G401.6 (cell line): Measurements from ENCODE around the gene ZIC2.
"Not testable (repeated sequence)": the region's sequence is repeated elsewhere in the genome, so short reads cannot be mapped to it uniquely, and the experiment has no call there.

Source experiments
- FAIRE-seq: peaks from 2 replicates; lab custom pipeline; 2012; peaks lifted over from hg19 to GRCh38; lab: Jason Lieb, UNC

Gene ZIC2

DNA sequence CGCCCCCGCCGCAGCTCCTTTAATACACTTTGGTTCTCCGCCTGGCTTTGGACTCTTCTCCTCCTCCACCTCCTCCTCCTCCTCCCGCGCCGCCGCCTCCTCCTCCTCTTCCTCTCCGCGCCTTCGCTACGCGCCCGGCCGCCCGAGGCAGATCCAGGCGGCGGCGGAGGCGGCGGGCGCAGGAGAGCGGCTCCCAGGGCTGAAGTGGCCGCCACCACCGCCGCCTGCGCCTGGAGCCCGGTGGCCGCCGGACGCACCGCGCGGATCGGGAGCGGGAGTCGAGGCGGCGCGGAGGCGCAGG lies at the start of gene ZIC2:
TSS of gene ZIC2 (plus strand) at position 50 of the 301 bp plus-strand sequence. CDS start 281 bp downstream, outside the sequence.
- FAIRE-seq, result no peak

DNA sequence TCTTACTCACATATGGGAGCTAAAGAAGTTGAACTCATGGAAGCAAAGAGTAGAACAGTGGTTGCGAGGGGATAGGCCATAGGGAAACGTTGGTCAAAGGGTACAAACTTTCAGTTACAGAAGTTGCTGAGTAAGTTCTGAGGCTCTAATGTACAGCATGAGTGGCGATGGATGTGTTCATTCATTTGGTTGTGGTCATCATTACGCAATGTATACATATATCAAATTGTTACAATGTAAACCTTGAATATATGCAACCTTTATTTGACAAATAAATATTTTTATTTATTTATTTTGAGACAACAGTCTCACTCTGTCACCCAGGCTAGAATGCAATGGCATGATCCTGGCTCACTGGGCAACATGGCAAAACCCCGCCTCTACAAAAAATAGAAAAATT lies 48.7 kb upstream of the ZIC2 start:
- FAIRE-seq, result no peak

DNA sequence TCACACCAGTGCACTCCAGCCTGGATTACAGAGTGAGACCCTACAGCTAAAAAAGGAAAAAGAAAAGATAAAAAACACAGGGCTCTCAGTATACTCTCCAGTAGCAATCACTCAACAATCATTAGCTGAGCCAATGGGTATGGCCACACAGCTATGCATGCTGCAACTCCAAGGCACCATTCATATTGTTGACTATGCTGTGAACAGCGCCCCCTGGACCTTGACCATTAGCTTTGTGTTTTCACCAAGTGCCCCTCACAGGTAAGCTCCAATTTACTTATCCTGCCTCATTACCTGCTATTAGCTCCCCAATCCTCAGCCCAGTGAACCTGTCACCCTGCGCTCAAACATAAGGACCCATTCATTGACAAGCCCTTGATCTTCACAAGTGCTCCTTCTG lies 45.8 kb upstream of the ZIC2 start:
- FAIRE-seq, result no peak

DNA sequence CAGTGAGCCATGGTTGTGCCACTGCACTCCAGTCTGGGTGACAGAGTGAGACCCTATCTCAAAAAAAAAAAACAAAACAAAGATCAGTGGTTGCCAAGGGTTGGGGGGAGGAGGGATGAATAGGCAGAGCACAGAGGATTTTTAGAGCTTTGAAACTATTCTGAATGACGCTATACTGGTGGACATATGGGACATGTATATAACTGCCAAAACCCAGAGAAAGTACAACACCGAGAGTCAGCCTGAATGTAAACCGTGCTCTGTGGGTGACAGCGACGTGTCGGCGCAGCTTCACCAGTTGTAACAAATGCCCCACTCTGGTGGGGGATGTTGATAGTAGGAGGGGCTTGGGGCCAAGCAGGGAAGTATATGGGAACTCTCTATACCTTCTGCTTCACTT lies 42.9 kb upstream of the ZIC2 start:
- no peak for FAIRE-seq

DNA sequence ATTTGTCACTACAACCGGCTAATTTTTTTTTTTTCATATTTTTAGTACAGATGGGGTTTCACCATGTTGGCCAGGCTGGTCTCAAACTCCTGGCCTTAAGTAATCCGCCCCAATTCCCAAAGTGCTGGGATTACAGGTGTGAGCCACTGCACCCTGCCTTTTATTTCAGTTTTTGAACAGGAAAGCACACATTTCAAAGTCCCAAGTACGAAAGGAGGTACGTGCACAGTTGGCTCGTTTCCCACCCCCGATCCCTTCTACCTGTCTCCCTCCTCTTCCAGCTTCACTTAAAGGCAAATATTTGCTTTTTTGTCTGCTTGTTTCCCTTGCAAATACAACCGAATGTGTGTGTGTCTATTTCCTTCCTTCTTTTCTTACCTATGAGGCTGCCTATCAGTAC lies 40.5 kb upstream of the ZIC2 start:
- FAIRE-seq, result no peak

DNA sequence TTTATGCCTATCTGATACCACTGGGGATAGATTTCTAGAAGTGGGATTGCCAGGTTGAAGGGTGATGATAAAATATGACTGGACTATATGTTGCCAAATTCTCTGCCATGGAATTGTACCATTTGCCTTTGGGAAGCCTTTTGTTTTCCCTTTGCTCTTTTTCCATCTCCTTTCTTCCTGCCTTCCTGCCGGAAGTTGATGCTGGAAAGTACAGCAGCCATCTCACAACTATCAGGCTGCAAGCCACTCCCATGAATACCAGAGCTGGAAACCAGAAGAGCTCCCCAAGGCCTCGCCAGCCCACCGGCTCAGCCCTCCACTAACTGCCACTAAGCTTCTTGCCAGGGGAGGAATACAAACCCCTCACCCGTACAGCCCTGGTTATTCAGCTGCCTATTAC lies 39.7 kb upstream of the ZIC2 start:
- no peak for FAIRE-seq

DNA sequence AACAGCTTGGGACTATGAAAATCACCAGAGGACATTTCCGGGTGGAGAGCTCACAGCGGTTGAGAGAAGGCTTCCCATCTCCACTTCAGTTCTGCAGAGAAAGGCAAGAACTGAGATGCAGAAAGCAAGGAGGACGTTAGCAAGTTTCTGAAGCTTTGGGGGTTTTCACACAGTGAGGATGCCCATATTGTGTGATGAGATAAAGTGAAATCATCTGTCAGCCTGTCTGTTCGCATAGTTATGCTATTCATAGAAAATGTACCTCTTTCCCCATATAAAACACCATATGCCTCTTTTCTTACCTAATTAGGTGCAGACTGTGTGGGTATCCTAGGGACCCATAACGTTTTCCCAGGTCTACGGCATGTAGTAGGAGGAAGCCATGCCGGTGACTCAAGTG lies 37.5 kb upstream of the ZIC2 start:
- FAIRE-seq, result no peak

DNA sequence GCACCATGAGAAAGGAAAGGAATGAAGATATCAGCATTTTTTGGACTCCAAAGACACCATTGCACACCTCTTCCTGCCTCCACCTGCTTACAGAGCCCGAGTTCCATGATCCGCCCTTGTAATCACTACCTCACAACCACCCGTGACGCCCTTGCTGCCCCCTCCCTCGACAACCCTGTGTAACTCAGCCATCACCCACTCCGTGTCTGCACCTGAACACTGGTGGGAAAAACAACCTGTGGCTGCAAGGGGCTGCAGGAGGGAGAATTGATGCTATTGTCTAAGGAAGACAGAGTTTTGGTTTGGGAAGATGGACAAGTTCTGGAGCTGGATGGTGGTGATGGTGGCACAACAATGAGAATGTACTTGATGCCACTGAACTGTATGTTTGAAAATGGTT lies 37.0 kb upstream of the ZIC2 start:
- no peak for FAIRE-seq

DNA sequence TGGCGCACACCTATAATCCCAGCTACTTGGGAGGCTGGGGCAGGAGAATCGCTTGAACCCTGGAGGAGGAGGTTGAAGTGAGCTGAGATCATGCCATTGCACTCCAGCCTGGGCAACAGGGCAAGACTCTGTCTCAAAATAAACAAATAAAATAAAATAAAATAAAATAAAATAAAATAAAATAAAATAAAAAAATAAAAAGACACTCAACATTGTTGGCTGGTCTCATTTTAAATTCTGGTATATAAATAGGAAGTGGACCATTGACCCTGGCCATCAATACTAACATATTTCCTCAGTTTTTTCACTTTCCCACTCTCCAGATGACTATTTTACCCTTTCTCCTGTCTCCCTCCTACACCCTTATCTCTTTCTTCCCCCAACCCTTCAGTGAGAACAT lies 36.1 kb upstream of the ZIC2 start:
- FAIRE-seq, result peak; percentile 13

DNA sequence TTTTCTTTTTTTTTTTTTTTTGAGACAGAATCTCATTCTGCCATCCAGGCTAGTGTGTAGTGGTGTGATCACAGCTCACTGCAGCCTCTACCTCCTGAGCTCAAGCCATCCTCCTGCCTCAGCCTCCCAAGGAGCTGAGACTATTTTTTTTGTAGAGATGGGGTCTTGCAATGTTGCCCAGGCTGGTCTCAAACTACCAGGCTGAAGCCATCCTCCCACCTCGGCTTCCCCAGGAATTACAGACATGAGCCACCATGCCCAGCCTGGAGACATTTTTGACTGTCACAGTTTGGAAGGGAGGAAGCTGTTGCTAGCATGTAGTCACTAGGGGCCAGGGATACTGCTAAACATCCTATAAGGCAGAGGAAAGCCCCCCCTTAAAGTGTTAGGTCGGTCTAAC lies 33.9 kb upstream of the ZIC2 start:
- no peak for FAIRE-seq

DNA sequence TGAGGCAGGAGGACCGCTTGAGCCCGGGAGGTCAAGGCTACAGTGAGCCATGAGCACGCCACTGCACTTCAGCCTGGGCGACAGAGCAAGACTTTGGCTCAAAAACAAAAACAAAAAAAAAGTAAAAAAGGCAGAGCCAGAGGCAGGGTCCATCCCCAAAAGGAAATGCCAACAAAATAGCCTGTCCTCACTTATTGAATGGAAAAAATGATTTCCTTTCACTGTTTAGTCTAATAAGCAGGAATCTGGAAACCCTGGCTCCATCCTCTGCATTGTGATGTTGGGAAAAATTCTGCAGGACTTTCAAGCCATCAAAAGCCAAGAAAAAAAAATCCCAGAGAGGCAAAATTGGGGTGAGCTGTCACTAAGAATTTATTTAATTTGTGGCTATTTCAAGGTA lies 33.2 kb upstream of the ZIC2 start:
- no peak for FAIRE-seq

DNA sequence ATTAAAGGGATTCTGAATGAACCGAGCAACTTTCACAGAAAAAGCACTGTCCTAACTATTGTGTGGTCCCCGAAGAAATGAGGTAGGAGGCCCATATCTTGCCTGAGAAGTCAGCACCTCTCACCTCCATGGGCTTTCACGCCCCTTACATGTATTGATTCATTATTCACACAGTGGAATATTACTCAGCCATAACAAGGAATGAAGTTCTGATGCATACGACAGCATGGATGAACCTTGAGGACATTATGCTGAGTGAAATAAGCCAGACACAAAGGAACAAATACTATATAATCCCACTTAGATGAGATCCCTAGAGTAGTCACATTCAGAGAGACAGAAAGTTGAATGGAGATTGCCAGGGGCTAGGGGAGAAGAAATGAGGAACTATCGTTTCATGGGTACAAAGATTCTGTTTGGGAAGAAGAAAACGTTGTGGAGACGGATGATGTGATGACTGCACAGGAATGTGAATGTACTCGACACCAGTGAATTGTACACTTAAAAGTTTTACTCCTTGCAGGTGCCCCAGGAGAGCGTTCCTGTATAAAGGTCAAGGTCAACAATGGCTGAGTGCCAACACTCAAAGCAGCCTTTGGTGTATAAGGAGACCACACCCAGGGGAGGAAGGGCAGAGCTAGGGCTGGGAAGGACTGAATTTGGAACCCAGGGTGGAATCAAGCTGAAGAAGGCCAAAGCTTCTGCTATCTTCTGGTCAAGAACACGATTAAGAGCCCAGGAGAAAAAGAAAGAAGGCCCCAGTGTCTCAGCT lies 32.5 kb upstream of the ZIC2 start:
- no peak for FAIRE-seq

DNA sequence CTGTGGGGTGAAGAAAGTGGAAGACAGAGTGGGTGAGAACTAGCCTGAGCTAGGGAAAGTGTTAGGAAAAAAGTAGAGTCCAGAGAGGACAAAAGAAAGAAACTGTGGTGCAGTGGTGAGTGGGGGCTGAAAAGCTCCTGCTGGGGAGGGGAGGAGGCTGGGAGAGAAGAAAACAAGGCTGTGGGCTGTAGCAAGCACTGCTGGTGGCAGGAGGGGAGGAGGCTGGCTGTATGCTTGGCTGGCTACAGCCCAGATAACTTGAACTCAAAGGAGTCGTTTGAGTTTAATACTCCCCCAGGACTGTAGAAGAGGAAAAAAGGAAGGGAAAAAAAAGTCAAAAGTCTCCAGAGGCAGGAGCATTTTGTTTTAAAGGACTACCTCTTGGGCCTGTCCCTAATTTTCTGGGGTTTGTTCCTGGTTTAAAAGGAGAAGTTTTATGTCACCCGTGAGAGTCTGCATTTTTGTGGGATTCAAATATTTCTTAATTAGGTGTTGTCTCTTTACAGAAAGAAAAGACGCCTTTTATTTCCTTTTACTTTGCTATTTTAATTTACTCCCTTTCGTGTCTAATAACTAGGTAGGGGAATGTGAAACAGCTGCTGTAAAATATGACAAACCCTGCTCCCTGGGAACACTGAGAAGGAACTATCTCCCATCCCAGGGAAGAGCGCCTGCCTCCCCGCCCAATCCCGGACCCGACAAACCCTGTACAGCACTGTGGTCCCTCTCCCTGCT lies 31.7 kb upstream of the ZIC2 start:
- no peak for FAIRE-seq

DNA sequence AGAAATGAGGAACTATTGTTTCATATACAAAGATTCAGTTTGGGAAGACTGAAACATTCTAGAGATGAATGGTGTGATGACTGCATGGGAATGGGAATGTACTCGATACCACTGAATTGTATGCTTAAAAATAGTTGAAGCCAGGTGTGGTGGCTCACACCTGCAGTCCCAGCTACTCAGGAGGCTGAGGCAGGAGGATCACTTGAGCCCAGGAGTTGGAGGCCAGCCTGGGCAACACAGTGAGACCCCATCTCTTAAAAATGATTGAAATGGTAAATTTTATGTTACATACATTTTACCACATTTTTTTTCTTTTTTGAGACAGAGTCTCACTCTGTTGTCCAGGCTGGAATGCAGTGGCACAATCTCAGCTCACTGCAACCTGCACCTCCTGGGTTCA lies 29.9 kb upstream of the ZIC2 start:
- FAIRE-seq, result not testable (repeated sequence)

DNA sequence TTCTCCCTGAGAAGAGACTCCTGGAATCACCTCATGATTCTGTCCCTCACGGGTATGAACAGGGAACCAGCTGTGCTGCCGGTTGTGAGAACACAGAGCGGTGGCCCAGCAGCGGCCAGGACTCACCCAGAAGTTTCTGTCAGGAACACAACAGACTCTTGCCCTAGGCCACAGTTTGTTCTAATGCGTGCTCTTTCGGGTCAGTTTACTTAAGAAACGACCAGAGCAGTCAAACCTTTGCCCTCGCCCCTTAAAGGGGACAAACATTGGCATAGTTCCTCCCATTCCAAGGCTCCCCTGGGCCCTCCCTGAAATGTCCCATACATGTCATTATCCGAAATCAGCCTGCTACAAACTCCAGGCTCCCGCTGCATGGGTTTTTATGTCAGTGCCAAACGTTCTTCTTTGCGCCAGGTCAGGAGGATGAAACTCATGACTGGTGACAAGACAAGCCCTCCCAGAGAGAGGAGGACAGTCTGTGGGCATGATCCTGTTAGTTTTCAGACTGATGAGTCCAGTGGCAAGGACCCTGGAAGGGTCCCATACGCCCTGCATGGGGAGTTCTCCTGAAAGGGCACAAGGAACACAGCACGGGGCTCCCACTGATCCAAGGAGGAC lies 28.3 kb upstream of the ZIC2 start:
- FAIRE-seq, result no peak

DNA sequence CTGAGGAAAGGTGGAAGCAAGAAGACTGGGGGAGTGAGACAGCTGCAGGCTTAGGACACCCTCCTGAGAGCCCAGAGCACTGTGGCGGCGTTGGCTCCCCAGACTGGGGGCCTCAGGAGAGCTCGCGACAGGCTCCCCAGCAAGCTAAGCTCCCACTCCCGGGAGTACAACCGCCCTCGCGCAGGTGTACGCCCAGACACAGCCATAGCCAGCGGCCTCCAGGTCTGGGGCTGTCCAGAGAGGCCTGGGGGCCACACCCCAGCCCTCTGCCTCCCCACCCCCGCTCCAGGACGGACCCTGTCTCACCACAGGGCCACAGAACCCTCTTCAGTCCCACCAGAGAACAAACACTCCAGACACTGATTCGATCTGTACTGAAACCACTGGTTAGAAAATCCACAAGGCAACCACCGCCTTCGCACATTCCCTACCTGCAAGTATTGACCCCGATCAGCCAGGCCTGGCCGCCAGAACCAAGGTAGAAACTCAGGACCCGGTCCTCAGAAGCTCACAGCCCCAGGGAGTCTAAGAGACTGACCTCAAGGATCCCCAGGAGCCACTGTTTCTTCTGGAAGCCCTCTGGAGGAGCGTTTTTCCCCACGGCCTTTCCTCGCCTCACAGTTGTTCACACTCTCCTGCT lies 26.4 kb upstream of the ZIC2 start:
- FAIRE-seq, result no peak

DNA sequence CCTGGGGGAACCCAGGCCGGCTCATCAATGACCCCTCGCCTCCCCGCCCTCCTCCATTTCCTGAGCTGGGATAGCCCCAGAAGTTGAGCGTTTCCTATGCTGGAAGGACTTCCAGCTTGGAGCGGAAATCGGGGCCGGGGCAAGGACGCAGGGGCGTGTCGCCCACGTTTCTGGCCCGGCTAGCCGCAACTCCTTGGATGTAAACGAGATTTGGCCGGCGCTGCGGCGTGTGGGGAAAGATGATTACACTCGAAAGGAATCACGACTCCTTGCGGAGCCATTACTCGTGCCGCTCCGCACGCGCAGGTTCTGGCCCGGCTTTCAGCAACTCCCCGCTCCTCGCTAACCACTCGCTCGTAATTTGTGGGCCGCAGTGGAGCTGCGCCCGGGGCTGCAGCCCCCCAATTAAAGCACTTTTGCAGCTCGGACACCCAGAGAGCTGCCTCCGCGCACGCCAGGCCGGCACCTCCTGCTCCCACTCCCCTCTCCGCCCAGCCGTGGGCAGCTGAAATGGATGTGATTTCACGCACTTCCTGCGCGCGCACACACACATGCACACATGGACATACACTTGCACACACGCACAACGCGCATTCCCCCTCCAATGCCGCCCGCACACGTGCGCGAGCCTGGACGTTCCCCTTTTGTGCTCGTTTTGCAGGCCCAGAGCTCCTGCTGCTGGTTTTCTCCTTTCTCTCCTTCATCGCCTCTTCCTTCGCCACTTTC lies 25.7 kb upstream of the ZIC2 start:
- FAIRE-seq, result no peak

DNA sequence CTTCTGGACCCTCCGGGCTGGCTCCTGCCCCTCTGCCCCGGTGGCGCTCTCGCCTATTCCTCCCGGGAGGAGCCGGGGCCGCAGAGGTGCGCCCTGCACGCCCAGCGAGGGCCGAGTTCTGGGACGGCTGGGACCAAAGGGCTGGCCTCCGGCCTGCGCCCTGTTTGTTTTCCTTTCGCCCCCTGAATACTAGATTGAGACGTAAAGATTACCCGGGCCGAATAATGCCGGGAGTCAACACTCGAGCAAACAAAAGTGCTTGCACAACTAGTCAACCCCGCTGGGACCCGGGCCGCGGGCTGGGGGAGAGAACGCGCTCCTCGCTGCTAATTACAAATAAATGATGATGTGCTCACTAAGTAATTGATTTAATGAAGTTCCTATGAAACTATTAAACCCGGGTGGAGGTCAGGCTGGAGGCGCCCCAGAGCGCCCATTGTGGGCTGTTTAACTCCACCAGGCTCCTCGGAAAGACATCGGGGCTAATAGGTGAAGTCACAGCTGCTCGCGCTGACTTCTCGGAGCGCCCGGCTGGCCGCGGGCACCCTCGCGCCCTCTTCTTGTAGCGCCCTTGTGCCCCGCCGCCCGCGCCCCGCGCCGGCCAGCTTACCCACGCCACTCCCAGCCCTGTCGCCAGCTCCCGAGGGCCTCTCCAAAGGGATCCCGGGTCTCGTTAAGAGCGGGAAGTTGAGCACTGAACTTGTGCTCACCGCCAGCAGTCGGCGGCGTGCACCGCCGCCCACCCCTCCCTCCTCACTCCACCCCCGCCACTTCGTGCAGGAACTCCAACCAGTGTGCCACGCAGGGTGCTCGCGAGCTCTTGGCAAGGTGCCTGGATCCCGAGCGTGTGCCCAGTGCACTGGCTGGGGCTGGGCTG lies 24.9 kb upstream of the ZIC2 start:
- no peak for FAIRE-seq

DNA sequence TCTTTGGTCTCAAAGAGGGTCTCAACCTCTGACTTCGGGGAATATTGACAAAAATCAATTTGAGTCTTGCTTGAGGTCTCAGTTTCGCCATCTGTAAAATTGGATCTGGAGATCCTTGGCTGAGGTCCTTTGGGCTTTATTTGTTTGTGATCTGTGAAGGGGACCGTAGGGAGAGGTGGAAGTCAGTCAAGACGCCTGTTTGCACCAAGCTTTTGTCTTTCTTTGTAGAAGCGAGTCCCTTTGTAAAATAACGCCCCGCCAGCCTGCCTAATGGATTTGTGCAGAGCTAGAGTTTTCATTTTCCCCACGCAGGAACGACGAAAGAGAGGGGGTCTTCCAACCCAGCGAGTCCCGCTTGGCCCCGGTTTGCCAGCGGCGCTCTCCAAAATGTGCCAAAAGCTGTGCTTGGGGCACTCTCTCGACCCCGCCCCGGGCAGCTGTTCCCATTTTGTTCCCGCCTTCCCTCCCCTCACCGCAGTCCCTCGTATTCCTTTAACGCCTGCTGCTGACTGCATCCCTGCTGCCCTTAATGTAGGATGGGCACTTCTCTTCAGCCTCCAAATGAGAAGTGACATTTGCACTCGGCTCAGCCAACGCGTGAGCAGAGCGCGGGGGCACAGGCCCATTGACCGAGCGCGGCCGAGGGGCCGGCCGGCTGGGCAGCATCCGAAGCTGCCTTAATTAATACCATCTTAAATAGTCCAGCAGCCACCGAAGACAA lies 23.0 kb upstream of the ZIC2 start:
- no peak for FAIRE-seq

DNA sequence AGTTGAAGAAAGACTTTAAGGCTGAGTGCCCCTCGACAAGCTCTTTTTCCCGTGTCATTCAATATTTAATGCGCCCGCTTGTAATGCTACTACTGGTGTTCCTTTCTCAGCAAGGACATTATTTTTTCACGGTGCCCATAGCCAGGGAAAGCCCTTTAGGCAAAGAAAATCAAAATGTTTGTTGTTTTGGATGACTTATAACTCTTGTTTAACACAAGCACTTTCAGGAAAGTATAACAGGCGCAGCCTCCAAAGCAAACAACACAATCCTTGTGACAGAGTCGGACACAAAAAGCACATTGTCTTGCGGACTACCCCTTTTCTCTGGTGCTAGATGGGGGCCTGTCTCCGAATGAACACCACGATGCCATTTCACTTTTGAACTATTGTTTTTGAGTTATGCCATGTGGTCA lies 22.5 kb upstream of the ZIC2 start:
- no peak for FAIRE-seq
